ENCODE data around the gene RPL10.

RPL10 gene

GRCh38 chrX:154446430-154446829 lies 48.3 kb downstream of the RPL10 start:
- peak overlapping the region; percentile 49 to 66 (median 51) for H3K4me3 Mint-ChIP-seq
- H3K36me3 Mint-ChIP-seq (ENCODE audit: low read depth) = peaks cover 9% of the 10 kb centered on the region
- no peak overlapping the region for H3K27ac Mint-ChIP-seq
- TF ChIP-seq CTCF (IDR thresholded peaks at IDR 0.05; ENCODE audit: unreplicated experiment in 3 of 3) = no peak
- no peaks in the 10 kb centered on the region for H3K4me1 Mint-ChIP-seq
- peaks cover 13% of the 10 kb centered on the region for H3K9me3 Mint-ChIP-seq
- H3K27me3 Mint-ChIP-seq (ENCODE audit: low read depth) = no peaks in the 10 kb centered on the region

GRCh38 chrX:154448484-154448883 lies 50.3 kb downstream of the RPL10 start:
- Mint-ChIP-seq H3K4me1 (no peaks in the 10 kb centered on the region), H3K4me3 (no peak overlapping the region), H3K27me3 (ENCODE audit: low read depth) (no peaks in the 10 kb centered on the region), H3K36me3 (ENCODE audit: low read depth) (peaks cover 15% of the 10 kb centered on the region), H3K9me3 (peaks cover 15% of the 10 kb centered on the region), H3K27ac (no peak overlapping the region)
- no peak for TF ChIP-seq CTCF (IDR thresholded peaks at IDR 0.05; ENCODE audit: unreplicated experiment in 3 of 3)

GRCh38 chrX:154449618-154450017 lies 51.4 kb downstream of the RPL10 start:
- TF ChIP-seq CTCF (IDR thresholded peaks at IDR 0.05; ENCODE audit: unreplicated experiment in 3 of 3) = no peak
- no peaks in the 10 kb centered on the region for H3K27me3 Mint-ChIP-seq (ENCODE audit: low read depth)
- peaks cover 20% of the 10 kb centered on the region for H3K9me3 Mint-ChIP-seq
- H3K27ac Mint-ChIP-seq = no peak overlapping the region
- no peaks in the 10 kb centered on the region for H3K4me1 Mint-ChIP-seq
- no peak overlapping the region for H3K4me3 Mint-ChIP-seq
- H3K36me3 Mint-ChIP-seq (ENCODE audit: low read depth) = peaks cover 21% of the 10 kb centered on the region

GRCh38 chrX:154450312-154450711 lies 52.1 kb downstream of the RPL10 start:
- Mint-ChIP-seq H3K9me3 (peaks cover 22% of the 10 kb centered on the region), H3K36me3 (ENCODE audit: low read depth) (peaks cover 22% of the 10 kb centered on the region), H3K27ac (no peak overlapping the region), H3K4me1 (no peaks in the 10 kb centered on the region), H3K4me3 (no peak overlapping the region), H3K27me3 (ENCODE audit: low read depth) (no peaks in the 10 kb centered on the region)
- TF ChIP-seq CTCF (IDR thresholded peaks at IDR 0.05; ENCODE audit: unreplicated experiment in 3 of 3) = no peak

Measured in nephron (organoid).